NCI-H187 (cell line): ENCODE data around the gene MPC1L.

Source experiments
- DNase-seq, 2 experiments: peaks; one replicate each; lab custom pipeline; 2025; lab: John Stamatoyannopoulos, UW

MPC1L gene

GRCh38 chrX:40628506-40628905, 5.3 kb downstream of the MPC1L start:
- no peak for DNase-seq

GRCh38 chrX:40632199-40632598, 9.0 kb downstream of the MPC1L start:
- DNase-seq: no peak

- DNase-seq: no peak
Measured at GRCh38 chrX:40637687-40638086, 14.5 kb downstream of the MPC1L start.

GRCh38 chrX:40644176-40644575, 20.9 kb downstream of the MPC1L start:
- no peak for DNase-seq

- DNase-seq: no peak
Measured at GRCh38 chrX:40644821-40645358, 21.7 kb downstream of the MPC1L start.

GRCh38 chrX:40646489-40647306, 23.5 kb downstream of the MPC1L start:
- DNase-seq: no peak

- DNase-seq: peak; percentile 74 to 78
Measured at GRCh38 chrX:40647307-40648197, 24.3 kb downstream of the MPC1L start, which contains the start of gene CXorf38. Gene CXorf38, minus strand, starts transcription at chrX:40647561. Its CDS starts 41 bp downstream, at chrX:40647520.

GRCh38 chrX:40651620-40652223, 28.5 kb downstream of the MPC1L start:
- DNase-seq: peak in 1 of 2 experiments; percentile 1

- no peak for DNase-seq
Measured at GRCh38 chrX:40652664-40653063, 29.4 kb downstream of the MPC1L start.

- no peak for DNase-seq
Measured at GRCh38 chrX:40653535-40653934, 30.3 kb downstream of the MPC1L start.

GRCh38 chrX:40660381-40660780, 37.2 kb downstream of the MPC1L start:
- DNase-seq: no peak

GRCh38 chrX:40661489-40661888, 38.3 kb downstream of the MPC1L start:
- no peak for DNase-seq

- no peak for DNase-seq
Measured at GRCh38 chrX:40663078-40663740, 40.0 kb downstream of the MPC1L start.

- DNase-seq: no peak
Measured at GRCh38 chrX:40663880-40664630, 40.8 kb downstream of the MPC1L start.

- DNase-seq: no peak
Measured at GRCh38 chrX:40671126-40671525, 47.9 kb downstream of the MPC1L start.
